Esophagus muscularis mucosa (tissue), 4 donors: ENCODE results near the gene PRKN. TPM values are rescaled to one million over a fixed set of nuclear protein-coding genes. Genes with fewer than 3 reads are reported as not detected.

ENCODE experiments used
- DNase-seq: peaks from one replicate; pipeline ENCODE4 v3.0.0-alpha.2; 2017; ENCODE audit errors: extremely low spot score
- H3K27ac ChIP-seq, 4 donors: fragments of 200-600 bp; sonication (generic); replicated peaks in 1 of 4; 1 replicate in 3 of 4; 2 replicates in 1 of 4; pipeline ENCODE4 v1.5.1; 2016 to 2019; ENCODE audit warnings: mild to moderate bottlenecking in 1 of 4
- H3K27me3 ChIP-seq, 4 donors: fragments of 200-600 bp; sonication (generic); one replicate each; pipeline versions ENCODE4 v1.5.1 to v1.6.0; 2016 to 2019
- H3K36me3 ChIP-seq, 4 donors: fragments of 200-600 bp; sonication (generic); one replicate each; pipeline ENCODE4 v1.5.1; 2016 to 2019
- H3K4me1 ChIP-seq, 4 donors: fragments of 200-600 bp; sonication (generic); one replicate each; pipeline ENCODE4 v1.5.1; 2016 to 2019
- H3K4me3 ChIP-seq, 4 donors: fragments of 200-600 bp; sonication (generic); 1 replicate in 2 of 4; 2 replicates in 2 of 4; pipeline ENCODE4 v1.5.1; 2016 to 2019; ENCODE audit warnings: mild to moderate bottlenecking in 4 of 4, moderate library complexity in 1 of 4
- H3K9me3 ChIP-seq, 4 donors: fragments of 200-600 bp; sonication (generic); 1 replicate in 3 of 4; 2 replicates in 1 of 4; pipeline ENCODE4 v1.5.1; 2016 to 2019
- CTCF ChIP-seq, 3 experiments: fragments of 200-600 bp in 2 of 3; fragments of 450-650 bp in 1 of 3; sonication (generic) in 2 of 3; IDR thresholded peaks; one replicate each; pipeline ENCODE4 v1.5.1; 2017 to 2019; ENCODE audit warnings: antibody characterized with exemption in 3 of 3, mild to moderate bottlenecking in 2 of 3, moderate library complexity in 1 of 3
- EP300 ChIP-seq: sonication (generic); formaldehyde crosslinking; IDR thresholded peaks from one replicate; pipeline ENCODE4 v1.6.1; 2017; ENCODE audit warnings: antibody characterized with exemption
- POLR2A ChIP-seq: fragments of 450-650 bp; IDR thresholded peaks from one replicate; pipeline ENCODE4 v1.6.1; 2017; ENCODE audit warnings: antibody characterized with exemption, moderate library complexity, mild to moderate bottlenecking, low read depth
- POLR2AphosphoS5 ChIP-seq, 2 donors: sonication (generic); formaldehyde crosslinking; IDR thresholded peaks; one replicate each; pipeline ENCODE4 v1.6.1; 2017; ENCODE audit warnings: antibody characterized with exemption in 2 of 2
- WGBS: methylation state at CpG from one replicate; pipeline ENCODE4 v1.1.5; 2018; 5-methylcytosine and 5-hydroxymethylcytosine counted together
- intact Hi-C: fragments of 100-400 bp; cut with DNase I; formaldehyde crosslinking; loops from one replicate; pipeline ENCODE4 v1.15.1; 2023
- total RNA-seq, 4 donors: library from RNA; depleted of rRNA; stranded (reverse); fragments of >200 nt; gene quantifications; one replicate each; pipeline versions ENCODE4 v1.1.0 to v1.2.1, GENCODE V29; 2016

PRKN gene
- total RNA-seq, 4 donors from 2014 or later = 9.6 to 14.5 (median 10.8) TPM

GRCh38 chr6:162244031-162244430 lies 483.5 kb downstream of the PRKN start:
- no peak for TF ChIP-seq EP300
- Histone ChIP-seq H3K4me1 (no peaks in the 10 kb centered on the region), H3K36me3 (no peaks in the 10 kb centered on the region), H3K27ac (no peak overlapping the region), H3K27me3 (no peaks in the 10 kb centered on the region), H3K4me3 (no peak overlapping the region), H3K9me3 (no peaks in the 10 kb centered on the region)
- 92% methylated on average over 1 of the region's 1 CpG for WGBS
- intact Hi-C loops = no loop called here
- DNase-seq = no peak

- H3K4me1 ChIP-seq = no peaks in the 10 kb centered on the region
- H3K27ac ChIP-seq = no peak overlapping the region
- no peak overlapping the region for H3K4me3 ChIP-seq
- no peak for TF ChIP-seq POLR2AphosphoS5 (IDR thresholded peaks at IDR 0.05)
- no peak for TF ChIP-seq EP300
- TF ChIP-seq POLR2A = no peak
- no peak for TF ChIP-seq CTCF (IDR thresholded peaks at IDR 0.05)
- WGBS = 100% methylated on average over 1 of the region's 1 CpG
- no peaks in the 10 kb centered on the region for H3K36me3 ChIP-seq
- no peak for DNase-seq
- no peaks in the 10 kb centered on the region for H3K27me3 ChIP-seq
- no peaks in the 10 kb centered on the region for H3K9me3 ChIP-seq
- intact Hi-C loops = no loop called here
These were observed 484.7 kb downstream of the PRKN start for GRCh38 chr6:162242915-162243314.

GRCh38 chr6:162239330-162239729 lies 488.2 kb downstream of the PRKN start:
- H3K27me3 ChIP-seq = no peaks in the 10 kb centered on the region
- no peak overlapping the region for H3K27ac ChIP-seq
- H3K36me3 ChIP-seq = no peaks in the 10 kb centered on the region
- no peak for TF ChIP-seq CTCF (IDR thresholded peaks at IDR 0.05)
- no peak for TF ChIP-seq POLR2A
- TF ChIP-seq POLR2AphosphoS5 (IDR thresholded peaks at IDR 0.05) = no peak
- TF ChIP-seq EP300 = no peak
- no peaks in the 10 kb centered on the region for H3K9me3 ChIP-seq
- WGBS = 93% methylated on average over 9 of the region's 9 CpGs
- no peak overlapping the region for H3K4me3 ChIP-seq
- intact Hi-C loops = no loop called here
- no peak for DNase-seq
- H3K4me1 ChIP-seq = no peaks in the 10 kb centered on the region

GRCh38 chr6:162238675-162239074 lies 488.9 kb downstream of the PRKN start:
- H3K4me1 ChIP-seq = no peaks in the 10 kb centered on the region
- no peaks in the 10 kb centered on the region for H3K9me3 ChIP-seq
- no peaks in the 10 kb centered on the region for H3K27me3 ChIP-seq
- no peak for DNase-seq
- no peaks in the 10 kb centered on the region for H3K36me3 ChIP-seq
- intact Hi-C loops = no loop called here
- H3K27ac ChIP-seq = no peak overlapping the region
- 86% methylated on average over 8 of the region's 8 CpGs for WGBS
- TF ChIP-seq CTCF (IDR thresholded peaks at IDR 0.05) (no peak), EP300 (no peak), POLR2A (no peak), POLR2AphosphoS5 (IDR thresholded peaks at IDR 0.05) (no peak)
- H3K4me3 ChIP-seq = no peak overlapping the region

GRCh38 chr6:162237331-162237730 lies 490.2 kb downstream of the PRKN start:
- Histone ChIP-seq H3K27me3 (no peaks in the 10 kb centered on the region), H3K9me3 (no peaks in the 10 kb centered on the region), H3K4me1 (no peaks in the 10 kb centered on the region), H3K27ac (no peak overlapping the region), H3K4me3 (no peak overlapping the region), H3K36me3 (no peaks in the 10 kb centered on the region)
- intact Hi-C loops = no loop called here
- DNase-seq = no peak
- TF ChIP-seq CTCF (IDR thresholded peaks at IDR 0.05) (no peak), POLR2AphosphoS5 (IDR thresholded peaks at IDR 0.05) (no peak), POLR2A (no peak), EP300 (no peak)
- WGBS = 76% methylated on average over 1 of the region's 1 CpG
